PC-9 (cell line): ENCODE measurements around the gene TTLL6. TPM values are rescaled to one million over a fixed set of nuclear protein-coding genes. Genes with fewer than 3 reads are reported as not detected.

Experiments
- BruUV-seq: library from RNA; stranded (reverse); fragments of 400-500 nt; replicated peaks from 2 replicates; lab custom pipeline; 2021; lab: Mats Ljungman, UMichigan
- CTCF ChIA-PET: fragments of 300-600 bp; sonication (Branson Sonifier 250); formaldehyde crosslinking; loops from one replicate; lab custom pipeline; 2022; ENCODE audit warnings: antibody characterized with exemption; lab: Charles Lee
- POLR2A ChIA-PET: fragments of 300-600 bp; sonication (Branson Sonifier 250); formaldehyde crosslinking; loops from one replicate; lab custom pipeline; 2022; ENCODE audit warnings: antibody characterized with exemption; ENCODE audit not compliant: unreplicated experiment; lab: Charles Lee
- DNase-seq, 2 experiments: peaks; one replicate each; pipeline versions ENCODE4 v3.0.0 to v3.0.0-alpha.2; 2015 to 2022; ENCODE audit warnings: mixed read lengths in 1 of 2
- H2AFZ ChIP-seq: fragments of 200-600 bp; sonication (generic); 2 replicates; pipeline ENCODE4 v1.8.1; 2017; ENCODE audit warnings: antibody characterized with exemption
- H3F3A ChIP-seq: fragments of 200-600 bp; sonication (generic); 2 replicates; pipeline ENCODE4 v1.8.1; 2017; ENCODE audit warnings: antibody characterized with exemption, mild to moderate bottlenecking, low read depth; ENCODE audit not compliant: insufficient read depth
- H3K27ac ChIP-seq: fragments of 200-600 bp; sonication (generic); 2 replicates; pipeline ENCODE4 v1.6.1; 2016; ENCODE audit warnings: mixed run types
- H3K27me3 ChIP-seq: fragments of 200-600 bp; sonication (generic); 2 replicates; pipeline ENCODE4 v1.6.1; 2016; ENCODE audit warnings: low read depth, mixed run types; ENCODE audit not compliant: insufficient read depth
- H3K36me3 ChIP-seq: fragments of 200-600 bp; sonication (generic); 2 replicates; pipeline ENCODE4 v1.6.1; 2016; ENCODE audit warnings: low read depth, mixed run types
- H3K4me1 ChIP-seq: fragments of 200-600 bp; sonication (generic); replicated peaks from 2 replicates; pipeline ENCODE4 v1.6.1; 2016; ENCODE audit warnings: mixed run types; ENCODE audit not compliant: insufficient read depth
- H3K4me2 ChIP-seq: fragments of 200-600 bp; sonication (generic); 2 replicates; pipeline ENCODE4 v1.6.1; 2017; ENCODE audit warnings: mixed run types
- H3K4me3 ChIP-seq: fragments of 200-600 bp; sonication (generic); 2 replicates; pipeline ENCODE4 v1.6.1; 2016; ENCODE audit warnings: mixed run types
- H3K79me2 ChIP-seq: fragments of 200-600 bp; sonication (generic); 2 replicates; pipeline ENCODE4 v1.6.1; 2017; ENCODE audit warnings: low read depth, mixed run types
- H3K9me2 ChIP-seq: fragments of 200-600 bp; sonication (generic); 2 replicates; pipeline ENCODE4 v1.8.1; 2017; ENCODE audit warnings: mild to moderate bottlenecking; ENCODE audit not compliant: insufficient read depth
- H3K9me3 ChIP-seq: fragments of 200-600 bp; sonication (generic); 2 replicates; pipeline ENCODE4 v1.8.1; 2016; ENCODE audit warnings: low read depth; ENCODE audit not compliant: insufficient read depth
- H4K20me1 ChIP-seq: fragments of 200-600 bp; sonication (generic); 2 replicates; pipeline ENCODE4 v1.8.1; 2017; ENCODE audit not compliant: insufficient read depth
- CTCF ChIP-seq: fragments of 200-600 bp; sonication (generic); conservative IDR thresholded peaks from 2 replicates; pipeline ENCODE4 v1.6.1; 2017; ENCODE audit warnings: mixed run types, antibody characterized with exemption, mild to moderate bottlenecking, moderate library complexity
- EZH2 ChIP-seq: fragments of 200-600 bp; sonication (generic); IDR thresholded peaks from 2 replicates; pipeline ENCODE4 v1.8.0; 2017; ENCODE audit warnings: antibody characterized with exemption, low read depth
- intact Hi-C: fragments of 100-400 bp; cut with micrococcal nuclease; formaldehyde crosslinking; loops from one replicate; pipeline ENCODE4 v1.10.0; 2022; ENCODE audit not compliant: unreplicated experiment
- total RNA-seq: library from RNA; stranded (reverse); gene quantifications from 2 replicates; pipeline ENCODE4 v1.2.3, GENCODE V29; 2021

TTLL6 gene
- total RNA-seq, 1 experiment from 2014 or later = not detected

GRCh38 chr17:48730240-48730550 lies 86.8 kb downstream of the TTLL6 start:
- no peak overlapping the region for H3K27ac ChIP-seq
- H4K20me1 ChIP-seq = no peaks in the 10 kb centered on the region
- H3K4me3 ChIP-seq = no peak overlapping the region
- TF ChIP-seq EZH2 (no peak), CTCF (no peak)
- H3K27me3 ChIP-seq = peaks cover 99% of the 10 kb centered on the region
- DNase-seq = no peak
- no peaks in the 10 kb centered on the region for H3K79me2 ChIP-seq
- no TSS peak for BruUV-seq
- no peak overlapping the region for H2AFZ ChIP-seq
- H3K36me3 ChIP-seq = no peaks in the 10 kb centered on the region
- ChIA-PET CTCF (interaction anchor here (0.6 kb wide), 1 partner anchor 149 kb away, joined by 3 read pairs; no protein-coding TSS in a partner anchor), POLR2A (no interaction called here)
- no peaks in the 10 kb centered on the region for H3K9me2 ChIP-seq
- intact Hi-C loops = no loop called here
- H3F3A ChIP-seq = no peaks in the 10 kb centered on the region
- H3K9me3 ChIP-seq = no peaks in the 10 kb centered on the region
- no peaks in the 10 kb centered on the region for H3K4me1 ChIP-seq
- H3K4me2 ChIP-seq = no peak overlapping the region

- peaks cover 98% of the 10 kb centered on the region for H3K27me3 ChIP-seq
- BruUV-seq = no TSS peak
- H3K4me3 ChIP-seq = no peak overlapping the region
- no peak overlapping the region for H2AFZ ChIP-seq
- H3K27ac ChIP-seq = no peak overlapping the region
- no peaks in the 10 kb centered on the region for H3K79me2 ChIP-seq
- no peaks in the 10 kb centered on the region for H3F3A ChIP-seq
- TF ChIP-seq CTCF = no peak
- no peak for TF ChIP-seq EZH2
- CTCF ChIA-PET = no interaction called here
- no peak for DNase-seq
- no peaks in the 10 kb centered on the region for H3K4me1 ChIP-seq
- intact Hi-C loops = no loop called here
- H3K9me3 ChIP-seq = no peaks in the 10 kb centered on the region
- POLR2A ChIA-PET = no interaction called here
- H4K20me1 ChIP-seq = no peaks in the 10 kb centered on the region
- H3K36me3 ChIP-seq = no peaks in the 10 kb centered on the region
- H3K9me2 ChIP-seq = no peaks in the 10 kb centered on the region
- no peak overlapping the region for H3K4me2 ChIP-seq
These were observed 87.4 kb downstream of the TTLL6 start for GRCh38 chr17:48729335-48730239.

- peak in 1 of 2 experiments; percentile 16 for DNase-seq
- H3K36me3 ChIP-seq = no peaks in the 10 kb centered on the region
- H4K20me1 ChIP-seq = no peaks in the 10 kb centered on the region
- no peaks in the 10 kb centered on the region for H3K79me2 ChIP-seq
- H3K9me3 ChIP-seq = no peaks in the 10 kb centered on the region
- no peaks in the 10 kb centered on the region for H3K4me1 ChIP-seq
- H3K27me3 ChIP-seq = peaks cover 93% of the 10 kb centered on the region
- H3K27ac ChIP-seq = no peak within 1 kb of the TSS
- H3K4me3 ChIP-seq = no peak within 1 kb of the TSS
- intact Hi-C loops = no loop called here
- TF ChIP-seq CTCF (no peak), EZH2 (no peak)
- no peaks in the 10 kb centered on the region for H3F3A ChIP-seq
- ChIA-PET POLR2A (no interaction called here), CTCF (interaction anchor here (1.0 kb wide), 1 partner anchor 150 kb away, joined by 3 read pairs; no protein-coding TSS in a partner anchor)
- H2AFZ ChIP-seq = no peak within 1 kb of the TSS
- BruUV-seq = no TSS peak
- H3K9me2 ChIP-seq = no peaks in the 10 kb centered on the region
- H3K4me2 ChIP-seq = no peak within 1 kb of the TSS
These were observed 88.5 kb downstream of the TTLL6 start, which contains the start of gene HOXB13 for GRCh38 chr17:48728232-48729231. TSS of gene HOXB13 (minus strand) at chr17:48728750. CDS start at chr17:48728593, 157 bp downstream.
